Pancreas (tissue), 10 donors: ENCODE results near the gene MED15. TPM values are rescaled to one million over a fixed set of nuclear protein-coding genes. Genes with fewer than 3 reads are reported as not detected.

ENCODE experiments used
- ATAC-seq, 4 donors: fragments of 200-7000 bp; cut with Tn5 transposase; one replicate each; pipeline versions ENCODE4 v1.8.0 to v1.9.1; 2020; ENCODE audit warnings: mild to moderate bottlenecking in 4 of 4, moderate library complexity in 4 of 4
- DNase-seq, 6 donors: peaks; one replicate each; pipeline ENCODE4 v3.0.0-alpha.2; 2020
- FAIRE-seq: peaks from 2 replicates; lab custom pipeline; 2012; peaks lifted over from hg19 to GRCh38; lab: Jason Lieb, UNC
- H3K27ac ChIP-seq, 4 donors: fragments of 200-600 bp; sonication (generic); 1 replicate in 3 of 4; 2 replicates in 1 of 4; pipeline versions ENCODE4 v1.5.0 to v1.8.0; 2020
- H3K27me3 ChIP-seq, 4 donors: fragments of 200-600 bp; one replicate each; pipeline ENCODE4 v1.8.0; 2021
- H3K36me3 ChIP-seq, 3 donors: fragments of 200-600 bp; sonication (generic) in 1 of 3; one replicate each; pipeline versions ENCODE4 v1.5.0 to v1.8.0; 2020 to 2021
- H3K4me1 ChIP-seq, 3 donors: fragments of 200-600 bp; one replicate each; pipeline ENCODE4 v1.8.0; 2021
- H3K4me3 ChIP-seq, 4 donors: fragments of 200-600 bp; sonication (generic) in 2 of 4; one replicate each; pipeline versions ENCODE4 v1.5.0 to v1.8.0; 2020 to 2021
- H3K9me3 ChIP-seq, 4 donors: fragments of 200-600 bp; one replicate each; pipeline ENCODE4 v1.8.0; 2021
- WGBS, 2 donors: extraction: QIAGEN DNeasy Blood & Tissue Kit; methylation state at CpG; one replicate each; pipeline ENCODE4 v1.1.7; 2013; 5-methylcytosine and 5-hydroxymethylcytosine counted together
- intact Hi-C, 3 donors: fragments of 100-400 bp; cut with DNase I; formaldehyde crosslinking; loops; one replicate each; pipeline versions ENCODE4 v1.11.1 to v1.14.2; 2022
- polyA plus RNA-seq, 2 donors: library from polyadenylated mRNA; stranded (reverse); fragments of 200-250 nt; gene quantifications; one replicate each; pipeline ENCODE4 v1.2.3, GENCODE V29; 2013
- total RNA-seq, 6 donors: library from RNA; stranded (reverse); fragmentation: NEBNext Ultra II Directional in 4 of 6; extraction: Animal tissue kit (Norgen Biotek cat#: 25700) in 4 of 6; gene quantifications; one replicate each; pipeline versions ENCODE4 v1.2.1 to v1.2.4, GENCODE V29; 2021 to 2023
- TF ChIP-seq, protein P1 (sequence below), 4 donors: fragments of 200-600 bp; sonication (generic) in 3 of 4; IDR thresholded peaks; one replicate each; pipeline versions ENCODE4 v1.5.0 to v1.8.0; 2021; ENCODE audit warnings: antibody characterized with exemption in 4 of 4
- donor health status: healthy with polysubstance abuse.
- donor health status: DM: no; HTN: no; CAD: no; lungs with moderate emphysema.
- donor health status: DM: no; HTN: no; CAD: no.
- donor health status: control.
- donor health status: control.
- donor health status: Bipolar disorder and iron deficiency.
- donor health status: DM: yes; HTN: yes; CAD: no.
- donor health status: DM: no; HTN: no; CAD: no.
- donor health status: DM: no; HTN: no; CAD: no.
- donor health status: DM: yes; HTN: yes; CAD: no.

Gene MED15
- total and polyA plus RNA-seq, 8 donors = 27.1 to 61.7 (median 37.0) TPM

DNA sequence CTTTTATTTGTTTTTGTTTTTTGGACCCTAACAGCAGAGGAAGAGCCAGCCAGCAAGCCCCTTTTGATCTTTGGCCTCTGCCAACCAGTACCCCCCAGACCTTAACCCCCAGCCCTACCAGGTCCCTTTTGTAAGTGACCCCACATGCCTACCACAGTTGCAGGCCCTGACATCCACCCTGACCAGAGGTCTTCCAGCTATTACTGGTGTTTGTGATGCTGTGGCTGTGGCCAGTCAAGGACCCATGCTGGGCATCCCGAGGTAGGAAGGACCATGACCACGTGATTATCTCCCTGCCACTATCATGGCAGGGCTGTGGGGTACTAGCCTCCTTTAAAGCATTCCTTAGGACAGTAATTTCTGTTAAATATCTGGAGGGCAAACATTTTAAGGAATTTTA is 9.0 kb downstream of the MED15 start:
- no peak for DNase-seq
- intact Hi-C loops = no loop called here
- no peaks in the 10 kb centered on the region for H3K27me3 ChIP-seq
- no peaks in the 10 kb centered on the region for H3K36me3 ChIP-seq
- 86 to 88% methylated on average over 2 of the region's 2 CpGs for WGBS, 2 donors
- H3K4me1 ChIP-seq = no peaks in the 10 kb centered on the region
- H3K4me3 ChIP-seq = no peak overlapping the region
- H3K27ac ChIP-seq = no peak overlapping the region
- no peaks in the 10 kb centered on the region for H3K9me3 ChIP-seq
- ATAC-seq = no peak
- no peak for FAIRE-seq
- TF ChIP-seq, protein P1, sequence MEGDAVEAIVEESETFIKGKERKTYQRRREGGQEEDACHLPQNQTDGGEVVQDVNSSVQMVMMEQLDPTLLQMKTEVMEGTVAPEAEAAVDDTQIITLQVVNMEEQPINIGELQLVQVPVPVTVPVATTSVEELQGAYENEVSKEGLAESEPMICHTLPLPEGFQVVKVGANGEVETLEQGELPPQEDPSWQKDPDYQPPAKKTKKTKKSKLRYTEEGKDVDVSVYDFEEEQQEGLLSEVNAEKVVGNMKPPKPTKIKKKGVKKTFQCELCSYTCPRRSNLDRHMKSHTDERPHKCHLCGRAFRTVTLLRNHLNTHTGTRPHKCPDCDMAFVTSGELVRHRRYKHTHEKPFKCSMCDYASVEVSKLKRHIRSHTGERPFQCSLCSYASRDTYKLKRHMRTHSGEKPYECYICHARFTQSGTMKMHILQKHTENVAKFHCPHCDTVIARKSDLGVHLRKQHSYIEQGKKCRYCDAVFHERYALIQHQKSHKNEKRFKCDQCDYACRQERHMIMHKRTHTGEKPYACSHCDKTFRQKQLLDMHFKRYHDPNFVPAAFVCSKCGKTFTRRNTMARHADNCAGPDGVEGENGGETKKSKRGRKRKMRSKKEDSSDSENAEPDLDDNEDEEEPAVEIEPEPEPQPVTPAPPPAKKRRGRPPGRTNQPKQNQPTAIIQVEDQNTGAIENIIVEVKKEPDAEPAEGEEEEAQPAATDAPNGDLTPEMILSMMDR (IDR thresholded peaks at IDR 0.05) = no peak

DNA sequence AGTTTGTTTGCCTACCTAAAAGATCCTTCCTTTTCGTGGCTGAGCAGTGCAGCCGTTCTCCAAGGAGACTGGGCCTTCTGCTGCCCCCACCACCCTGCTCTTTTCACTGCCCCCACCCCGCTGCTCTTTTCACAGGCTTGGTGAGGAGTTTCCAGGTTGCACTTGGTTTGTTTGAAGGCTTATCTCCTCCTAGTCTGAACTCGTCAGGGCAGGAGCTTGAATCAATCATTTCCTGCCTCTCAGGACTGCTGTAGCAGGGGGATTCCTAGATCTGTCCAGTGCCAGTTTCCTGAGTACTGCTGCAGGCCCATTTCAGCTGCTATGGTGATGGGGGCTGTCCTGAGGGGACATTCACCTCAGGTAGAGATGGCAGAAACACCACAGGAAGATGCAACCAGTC is 10.0 kb downstream of the MED15 start:
- intact Hi-C loops = no loop called here

DNA sequence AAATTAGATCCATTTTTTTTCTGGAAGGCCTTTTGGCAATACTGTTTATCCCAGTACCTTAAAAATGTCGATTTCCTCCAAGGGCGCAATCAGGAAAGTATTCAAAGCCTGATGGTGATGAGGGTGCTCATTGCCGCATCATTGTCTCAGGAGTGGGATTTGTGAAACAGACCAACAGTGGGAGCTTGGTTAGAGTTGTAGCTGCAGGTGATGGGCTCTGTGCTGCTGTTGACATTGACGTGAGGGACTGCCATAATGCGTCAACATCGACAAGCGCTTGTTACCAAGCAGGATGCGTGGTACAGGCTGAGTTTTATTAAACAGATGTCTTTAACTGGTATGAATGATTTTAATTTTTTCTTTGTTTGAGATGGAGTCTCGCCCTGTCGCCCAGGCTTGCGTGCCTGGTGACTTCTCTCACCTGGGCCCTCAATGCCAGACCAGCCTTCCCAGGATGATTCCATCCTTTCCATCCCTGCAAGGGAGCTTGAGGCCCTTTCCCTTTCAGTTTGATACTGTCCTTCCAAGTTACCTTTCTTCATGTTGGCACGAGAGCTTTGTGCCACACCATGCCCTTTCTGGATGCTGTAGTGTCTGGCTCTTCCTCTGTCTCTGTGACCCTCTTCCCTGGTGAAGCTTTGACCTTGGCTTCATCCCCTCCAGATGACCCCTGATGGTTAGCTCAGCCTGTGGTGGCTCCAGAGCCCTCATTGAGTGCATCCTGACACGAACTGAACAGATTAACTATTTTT is 10.6 kb downstream of the MED15 start:
- WGBS, 2 donors = 84 to 85% methylated on average over 13 of the region's 13 CpGs
- H3K36me3 ChIP-seq = no peaks in the 10 kb centered on the region
- no peak overlapping the region for H3K4me3 ChIP-seq
- DNase-seq = no peak
- intact Hi-C loops = no loop called here
- H3K9me3 ChIP-seq = no peaks in the 10 kb centered on the region
- peaks cover 0 to 1% (median 0%) of the 10 kb centered on the region in 3 donors for H3K4me1 ChIP-seq
- H3K27me3 ChIP-seq = no peaks in the 10 kb centered on the region
- FAIRE-seq = no peak
- no peak overlapping the region for H3K27ac ChIP-seq
- TF ChIP-seq, protein P1 (IDR thresholded peaks at IDR 0.05) = no peak
- no peak for ATAC-seq

More for the DNA sequence above, 10.0 kb downstream of the MED15 start:
- FAIRE-seq = no peak
- Histone ChIP-seq H3K4me3 (no peak overlapping the region), H3K9me3 (no peaks in the 10 kb centered on the region), H3K27me3 (no peaks in the 10 kb centered on the region), H3K4me1 (no peaks in the 10 kb centered on the region), H3K27ac (no peak overlapping the region), H3K36me3 (no peaks in the 10 kb centered on the region)
- TF ChIP-seq, protein P1 (IDR thresholded peaks at IDR 0.05) = no peak
- no peak for DNase-seq
- 31 to 41% methylated on average over 4 of the region's 4 CpGs for WGBS, 2 donors
- peak in 1 of 4 donors; percentile 57 for ATAC-seq

DNA sequence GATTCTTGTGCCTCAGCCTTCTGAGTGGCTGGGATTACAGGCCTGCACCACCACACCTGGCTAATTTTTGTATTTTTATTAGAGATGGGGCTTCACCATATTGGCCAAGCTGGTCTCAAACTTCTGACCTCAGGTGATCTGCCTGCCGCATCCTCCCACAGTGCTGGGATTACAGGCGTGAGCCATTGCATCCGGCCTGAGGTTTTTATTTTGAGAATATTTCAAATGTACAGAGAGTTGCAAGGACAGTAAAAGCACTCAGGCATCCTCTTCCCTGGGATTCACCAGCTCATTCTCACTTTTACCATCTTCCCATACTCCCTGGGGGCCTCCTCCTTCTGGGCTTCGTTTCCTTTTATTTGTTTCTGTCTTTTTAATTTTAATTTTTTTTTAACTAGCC is 12.1 kb downstream of the MED15 start:
- Histone ChIP-seq H3K27ac (no peak overlapping the region), H3K36me3 (no peaks in the 10 kb centered on the region), H3K4me3 (no peak overlapping the region), H3K27me3 (no peaks in the 10 kb centered on the region), H3K9me3 (no peaks in the 10 kb centered on the region), H3K4me1 (peaks cover 0 to 10% (median 0%) of the 10 kb centered on the region in 3 donors)
- ATAC-seq (no peak), DNase-seq (no peak), FAIRE-seq (no peak)
- intact Hi-C loops = no loop called here
- TF ChIP-seq, protein P1 (IDR thresholded peaks at IDR 0.05) = no peak
- WGBS, 2 donors = 76 to 79% methylated on average over 4 of the region's 4 CpGs

DNA sequence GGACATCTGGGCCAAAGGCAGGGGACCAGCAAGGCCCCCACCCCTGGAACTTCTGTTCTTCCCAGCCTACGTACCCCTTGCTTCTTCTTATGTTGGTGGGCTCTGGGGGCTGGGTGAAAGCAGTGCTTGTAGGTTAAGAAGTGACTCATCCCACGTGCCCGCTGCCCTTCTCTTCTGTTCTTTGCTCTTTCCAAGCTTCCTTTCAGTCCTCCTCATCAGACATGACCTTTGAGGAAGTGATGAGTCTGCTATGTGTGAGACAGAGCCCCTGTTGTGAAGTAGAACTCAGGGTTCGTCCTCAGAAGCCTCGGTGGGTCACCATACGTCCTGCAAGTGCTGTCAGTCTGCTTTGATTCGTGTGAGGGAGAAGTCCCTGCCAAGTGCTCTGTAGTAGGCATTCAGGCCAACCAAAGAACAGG is 12.7 kb downstream of the MED15 start:
- peak in 1 of 4 donors; percentile 7 for ATAC-seq
- Histone ChIP-seq H3K4me1 (peaks cover 0 to 10% (median 0%) of the 10 kb centered on the region in 3 donors), H3K27ac (no peak overlapping the region), H3K4me3 (no peak overlapping the region), H3K36me3 (no peaks in the 10 kb centered on the region), H3K9me3 (no peaks in the 10 kb centered on the region), H3K27me3 (no peaks in the 10 kb centered on the region)
- 83 to 90% methylated on average over 7 of the region's 7 CpGs for WGBS, 2 donors
- intact Hi-C loops = no loop called here
- DNase-seq = no peak
- TF ChIP-seq, protein P1 (IDR thresholded peaks at IDR 0.05) = no peak
- no peak for FAIRE-seq
